Measurements from ENCODE around the gene STK32C.

The STK32C gene

GRCh38 chr10:132242103-132242840 lies 65.5 kb downstream of the STK32C start:
- no peak for DNase-seq

- DNase-seq = no peak
These were observed 66.3 kb downstream of the STK32C start for GRCh38 chr10:132241496-132241895.

- no peak for DNase-seq
These were observed 66.7 kb downstream of the STK32C start for GRCh38 chr10:132241086-132241485.

- DNase-seq = no peak
These were observed 67.2 kb downstream of the STK32C start for GRCh38 chr10:132240581-132240980.

- DNase-seq = no peak
These were observed 67.6 kb downstream of the STK32C start for GRCh38 chr10:132240156-132240555.

- no peak for DNase-seq
These were observed 68.4 kb downstream of the STK32C start for GRCh38 chr10:132239126-132240031.

- no peak for DNase-seq
These were observed 69.2 kb downstream of the STK32C start for GRCh38 chr10:132238371-132239125.

- no peak for DNase-seq
These were observed 69.9 kb downstream of the STK32C start for GRCh38 chr10:132237871-132238270.

- no peak for DNase-seq
These were observed 70.4 kb downstream of the STK32C start for GRCh38 chr10:132237396-132237795.

GRCh38 chr10:132236881-132237280 lies 70.9 kb downstream of the STK32C start:
- DNase-seq = no peak

GRCh38 chr10:132236161-132236560 lies 71.6 kb downstream of the STK32C start:
- DNase-seq = no peak

- DNase-seq = no peak
These were observed 72.9 kb downstream of the STK32C start for GRCh38 chr10:132234860-132235259.

GRCh38 chr10:132233501-132234085 lies 74.2 kb downstream of the STK32C start:
- DNase-seq = no peak

- DNase-seq = no peak
These were observed 74.8 kb downstream of the STK32C start for GRCh38 chr10:132232981-132233380.

GRCh38 chr10:132232023-132232951 lies 75.5 kb downstream of the STK32C start:
- DNase-seq = no peak

GRCh38 chr10:132231656-132232022 lies 76.1 kb downstream of the STK32C start:
- no peak for DNase-seq

GRCh38 chr10:132230557-132231210 lies 77.1 kb downstream of the STK32C start:
- DNase-seq = no peak

- DNase-seq = peak in 1 of 2 donors; percentile 30
These were observed 77.8 kb downstream of the STK32C start for GRCh38 chr10:132229834-132230556.

- DNase-seq = no peak
These were observed 78.7 kb downstream of the STK32C start for GRCh38 chr10:132229096-132229495.

GRCh38 chr10:132228616-132229015 lies 79.1 kb downstream of the STK32C start:
- no peak for DNase-seq

All from stimulated activated CD4-positive, alpha-beta T cell treated with anti-CD3 and anti-CD28 coated beads, Interleukin-2, amount 100 ng/mL, for 48 hours (primary cell).